Fibroblast of pulmonary artery (primary cell): ENCODE results near the gene PPP1R1B.

Experiments used
- DNase-seq: peaks from one replicate; pipeline ENCODE4 v3.0.0-alpha.2; 2010; ENCODE audit warnings: low read depth
- H3K4me3 ChIP-seq: replicated peaks from 2 replicates; pipeline ENCODE4 v1.5.1; 2011; ENCODE audit warnings: low read depth, mild to moderate bottlenecking, control low read depth, low read length, moderate library complexity
- TF ChIP-seq, protein P1 (sequence below): IDR thresholded peaks from 2 replicates; pipeline ENCODE4 v1.5.1; 2011; ENCODE audit warnings: mild to moderate bottlenecking, control low read depth, low read length, inconsistent platforms; ENCODE audit errors: missing control alignments

The PPP1R1B gene

DNA sequence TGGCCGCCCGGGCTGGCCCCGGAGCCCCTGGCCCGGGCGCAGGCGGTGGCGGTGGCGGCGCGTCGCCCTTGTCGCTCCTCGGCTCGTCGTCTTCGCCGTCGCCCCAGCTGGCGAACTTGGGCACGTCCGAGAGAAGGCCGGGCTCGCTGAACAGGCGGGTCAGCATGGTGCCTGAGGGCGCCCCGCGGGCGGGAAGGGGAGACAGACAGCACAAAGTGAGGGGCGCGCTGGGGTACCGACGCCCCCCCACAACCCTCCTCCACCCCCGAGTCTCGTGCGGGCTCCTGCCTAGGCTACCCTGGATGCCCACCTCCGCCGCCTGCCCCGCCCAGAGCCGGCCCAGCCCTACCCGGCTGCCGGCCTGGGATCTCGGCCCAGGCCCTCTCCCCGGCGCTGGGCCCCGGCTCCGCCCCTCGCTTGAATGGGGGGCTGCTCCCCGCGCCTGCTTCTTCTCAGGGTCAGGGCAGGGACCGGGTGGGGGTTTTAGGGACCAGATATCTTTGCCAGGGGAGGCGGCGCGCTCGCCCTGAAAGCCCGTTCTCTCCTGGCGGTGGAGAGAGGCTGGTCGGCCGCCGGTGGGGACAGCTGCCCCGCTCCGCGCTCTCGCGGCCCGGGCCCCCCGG lies 20.2 kb upstream of the PPP1R1B start:
- DNase-seq = no peak
- TF ChIP-seq, protein P1, sequence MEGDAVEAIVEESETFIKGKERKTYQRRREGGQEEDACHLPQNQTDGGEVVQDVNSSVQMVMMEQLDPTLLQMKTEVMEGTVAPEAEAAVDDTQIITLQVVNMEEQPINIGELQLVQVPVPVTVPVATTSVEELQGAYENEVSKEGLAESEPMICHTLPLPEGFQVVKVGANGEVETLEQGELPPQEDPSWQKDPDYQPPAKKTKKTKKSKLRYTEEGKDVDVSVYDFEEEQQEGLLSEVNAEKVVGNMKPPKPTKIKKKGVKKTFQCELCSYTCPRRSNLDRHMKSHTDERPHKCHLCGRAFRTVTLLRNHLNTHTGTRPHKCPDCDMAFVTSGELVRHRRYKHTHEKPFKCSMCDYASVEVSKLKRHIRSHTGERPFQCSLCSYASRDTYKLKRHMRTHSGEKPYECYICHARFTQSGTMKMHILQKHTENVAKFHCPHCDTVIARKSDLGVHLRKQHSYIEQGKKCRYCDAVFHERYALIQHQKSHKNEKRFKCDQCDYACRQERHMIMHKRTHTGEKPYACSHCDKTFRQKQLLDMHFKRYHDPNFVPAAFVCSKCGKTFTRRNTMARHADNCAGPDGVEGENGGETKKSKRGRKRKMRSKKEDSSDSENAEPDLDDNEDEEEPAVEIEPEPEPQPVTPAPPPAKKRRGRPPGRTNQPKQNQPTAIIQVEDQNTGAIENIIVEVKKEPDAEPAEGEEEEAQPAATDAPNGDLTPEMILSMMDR = no peak

DNA sequence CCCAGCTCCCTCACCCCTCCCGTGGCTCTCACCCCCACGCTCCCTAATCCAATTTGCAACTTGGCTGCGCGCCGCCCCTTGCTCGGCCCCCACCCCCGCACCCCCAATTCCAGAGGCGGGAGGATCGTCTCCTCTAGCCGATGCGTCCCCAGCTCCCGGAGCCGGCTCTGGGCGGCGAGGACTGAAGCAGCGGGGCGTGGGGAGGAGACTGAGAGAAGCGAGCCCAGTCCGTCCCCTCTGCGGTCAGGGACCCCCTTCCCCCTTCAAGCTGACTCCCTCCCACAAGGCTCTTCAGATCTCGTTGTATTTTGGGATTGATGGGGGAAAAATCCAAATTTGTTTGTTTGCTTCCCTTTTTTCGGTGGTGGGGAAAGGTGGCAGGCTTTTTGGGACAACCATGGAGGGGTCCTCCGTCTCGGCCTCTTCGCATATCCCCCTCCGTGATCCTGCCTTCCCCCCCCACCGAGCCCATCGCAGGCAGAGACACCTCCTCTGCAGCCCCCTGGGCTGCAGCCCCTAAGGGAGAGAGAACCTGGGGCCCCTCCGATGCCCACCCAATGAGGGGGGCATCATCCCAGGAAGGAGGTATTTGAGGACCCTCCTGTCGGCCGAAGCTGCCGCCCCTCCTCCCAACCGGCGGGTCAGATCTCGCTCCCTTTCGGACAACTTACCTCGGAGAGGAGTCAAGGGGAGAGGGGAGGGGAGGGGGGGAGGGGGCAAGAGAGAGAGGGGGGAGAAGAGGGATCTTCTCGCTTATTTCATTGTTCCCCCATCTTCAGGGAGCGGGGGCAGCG lies 19.5 kb upstream of the PPP1R1B start:
- H3K4me3 ChIP-seq = no peak overlapping the region

More for the DNA sequence above, 20.2 kb upstream of the PPP1R1B start:
- no peak overlapping the region for H3K4me3 ChIP-seq

DNA sequence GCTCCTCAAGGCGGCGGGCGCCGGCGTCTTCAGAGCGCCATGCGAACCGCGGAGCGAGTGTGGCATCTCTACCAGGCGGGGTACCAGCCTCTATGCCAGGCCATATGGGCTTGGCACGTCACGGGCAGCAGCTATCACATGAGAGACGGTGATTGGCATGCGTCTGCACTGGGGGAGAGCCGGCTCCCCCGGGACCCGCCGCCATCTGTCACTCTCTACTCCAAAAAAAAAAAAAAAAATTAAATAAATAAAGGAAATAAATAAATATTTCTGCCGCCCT lies 19.0 kb upstream of the PPP1R1B start, which contains the start of gene NEUROD2:
NEUROD2 (minus strand) TSS at position 70 of the 280 bp plus-strand sequence. CDS start 1,321 bp downstream, outside the sequence.
- no peak within 1 kb of the TSS for H3K4me3 ChIP-seq
- no peak for DNase-seq
- TF ChIP-seq, protein P1 = no peak

More for the DNA sequence above, 19.5 kb upstream of the PPP1R1B start:
- DNase-seq = no peak
- TF ChIP-seq, protein P1 = no peak

DNA sequence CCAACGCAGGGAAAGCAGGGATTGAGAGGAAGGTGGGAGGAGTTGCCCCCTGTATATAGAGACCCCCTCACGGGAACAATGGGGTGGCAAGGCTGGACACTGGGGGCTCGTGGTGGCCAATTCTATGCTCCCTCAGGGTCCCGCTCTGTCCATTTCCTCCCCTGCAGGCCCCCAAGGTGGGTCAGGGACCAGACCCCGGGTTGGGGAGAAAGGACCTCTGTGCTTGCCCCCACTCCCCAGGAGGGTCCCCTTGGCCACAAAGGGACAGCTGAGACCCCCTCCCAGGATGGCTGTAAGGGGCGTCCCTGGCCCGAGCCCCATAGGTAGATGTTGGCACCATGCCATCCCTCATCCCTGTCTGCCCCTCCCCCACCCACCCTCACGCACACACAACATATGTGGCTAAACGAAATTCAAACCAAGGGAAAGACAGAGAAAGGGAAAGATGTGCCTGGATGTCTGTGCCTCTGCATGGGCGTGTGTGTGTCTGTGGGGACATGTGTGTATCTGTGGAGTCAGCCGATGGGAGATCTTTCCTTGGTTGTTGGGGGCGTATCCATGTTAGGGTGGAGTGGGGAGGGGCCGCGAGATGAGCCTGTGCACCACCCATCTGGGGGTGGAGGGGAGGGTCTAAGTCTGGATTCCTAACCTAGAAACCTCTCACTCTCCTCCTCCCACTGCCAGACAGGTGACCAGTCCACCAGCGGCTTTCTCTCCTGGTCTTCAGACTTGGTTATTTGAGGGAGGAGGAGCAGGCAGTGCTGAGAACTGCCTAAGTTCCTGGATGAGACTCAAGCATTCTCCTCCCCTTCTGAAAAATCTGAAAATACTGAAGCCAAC lies 18.4 kb upstream of the PPP1R1B start:
- TF ChIP-seq, protein P1 = no peak
- H3K4me3 ChIP-seq = no peak overlapping the region
- DNase-seq = no peak

DNA sequence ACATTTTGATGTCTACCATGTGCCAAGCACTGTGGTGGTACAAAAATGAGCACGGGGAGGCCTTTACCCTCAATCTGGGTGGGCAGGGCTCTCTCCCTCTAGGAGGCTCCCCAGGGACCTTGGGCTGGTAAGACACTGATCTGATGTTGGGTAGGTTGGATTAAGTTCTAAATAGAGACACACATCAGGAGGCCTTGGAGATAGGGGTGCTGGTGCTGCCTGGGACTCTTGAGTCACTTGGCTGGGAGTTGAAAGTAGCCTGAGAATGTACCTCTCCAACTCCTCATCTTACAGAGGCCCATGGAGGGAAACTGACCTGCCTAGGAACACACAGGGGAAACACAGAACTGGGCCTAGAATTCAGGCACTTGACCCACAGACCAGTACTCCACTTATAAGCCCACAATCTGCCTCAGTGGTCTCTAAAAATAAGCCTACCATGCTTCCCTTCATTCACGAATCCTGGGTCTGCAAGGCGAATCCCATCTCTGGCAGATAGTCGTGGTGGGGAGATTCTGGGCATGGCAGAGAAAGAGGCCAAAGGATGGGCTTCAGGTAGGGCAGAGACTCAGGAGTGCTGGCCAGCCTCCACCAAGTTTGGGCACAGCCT lies 17.2 kb upstream of the PPP1R1B start:
- no peak for DNase-seq
- TF ChIP-seq, protein P1 = no peak
- H3K4me3 ChIP-seq = no peak overlapping the region

DNA sequence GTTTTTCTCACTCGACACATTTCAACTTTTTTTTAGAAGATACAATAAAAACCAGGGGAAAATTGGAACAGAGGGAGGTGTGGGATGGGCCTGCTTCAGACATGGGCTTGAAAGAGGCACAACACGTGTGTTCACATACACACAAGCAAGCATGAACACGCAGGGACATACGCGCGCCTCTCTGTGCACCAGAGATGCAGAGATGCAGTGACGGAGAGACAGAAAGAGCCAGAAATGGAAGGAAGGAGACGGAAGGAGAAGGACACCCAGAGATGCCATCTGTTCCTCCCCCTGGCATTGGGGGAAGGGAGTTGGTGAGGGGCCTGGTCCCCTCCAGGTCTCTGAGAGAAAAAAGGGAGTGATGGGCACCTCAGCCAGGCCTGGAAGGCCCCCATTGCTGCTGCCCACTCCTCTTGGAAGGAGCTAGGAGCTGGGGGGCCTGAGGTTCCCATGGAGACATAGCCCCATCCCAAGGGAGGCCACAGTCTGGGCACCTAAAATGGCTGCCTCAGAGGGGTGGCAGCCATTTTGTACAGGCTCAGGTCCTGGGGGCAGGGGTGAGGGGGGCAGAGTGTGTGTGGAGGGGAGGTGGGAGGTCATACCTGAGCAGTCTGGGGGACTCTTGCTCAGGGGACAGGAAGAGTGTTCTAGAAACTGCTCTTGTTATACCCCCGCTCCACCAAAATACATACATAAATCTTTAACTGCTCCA lies 15.2 kb upstream of the PPP1R1B start:
- TF ChIP-seq, protein P1 = no peak
- no peak overlapping the region for H3K4me3 ChIP-seq
- no peak for DNase-seq
